Osteocyte (in vitro differentiated cells): ENCODE results near the gene KRTAP10-12. TPM values are rescaled to one million over a fixed set of nuclear protein-coding genes. Genes with fewer than 3 reads are reported as not detected.

Experiments
- DNase-seq: peaks from one replicate; pipeline ENCODE4 v3.0.0; 2021; ENCODE audit warnings: mixed read lengths; ENCODE audit not compliant: unreplicated experiment; ENCODE audit errors: extremely low spot score
- H3K27ac Mint-ChIP-seq: one replicate; pipeline ENCODE4 v1.8.0; 2021; ENCODE audit warnings: mild to moderate bottlenecking, mixed read lengths; ENCODE audit not compliant: unreplicated experiment
- H3K27me3 Mint-ChIP-seq: one replicate; pipeline ENCODE4 v1.8.0; 2021; ENCODE audit warnings: mixed read lengths; ENCODE audit not compliant: unreplicated experiment
- H3K36me3 Mint-ChIP-seq: one replicate; pipeline ENCODE4 v1.8.0; 2021; ENCODE audit warnings: mixed read lengths; ENCODE audit not compliant: unreplicated experiment
- H3K4me1 Mint-ChIP-seq: one replicate; pipeline ENCODE4 v1.8.0; 2021; ENCODE audit warnings: mixed read lengths; ENCODE audit not compliant: unreplicated experiment
- H3K4me3 Mint-ChIP-seq: one replicate; pipeline ENCODE4 v1.8.0; 2021; ENCODE audit warnings: mild to moderate bottlenecking, moderate library complexity, mixed read lengths; ENCODE audit not compliant: unreplicated experiment
- H3K9me3 Mint-ChIP-seq: one replicate; pipeline ENCODE4 v1.8.0; 2021; ENCODE audit warnings: mixed read lengths; ENCODE audit not compliant: unreplicated experiment
- CTCF ChIP-seq: fragments of 200-600 bp; sonication (generic); IDR thresholded peaks from 2 replicates; pipeline ENCODE4 v1.5.0; 2021; ENCODE audit warnings: antibody characterized with exemption, mild to moderate bottlenecking, moderate library complexity
- total RNA-seq: library from RNA; stranded (reverse); gene quantifications from 2 replicates; pipeline ENCODE4 v1.2.1, GENCODE V29; 2021

Gene KRTAP10-12
- total RNA-seq, 1 donor from 2014 or later = not detected

DNA sequence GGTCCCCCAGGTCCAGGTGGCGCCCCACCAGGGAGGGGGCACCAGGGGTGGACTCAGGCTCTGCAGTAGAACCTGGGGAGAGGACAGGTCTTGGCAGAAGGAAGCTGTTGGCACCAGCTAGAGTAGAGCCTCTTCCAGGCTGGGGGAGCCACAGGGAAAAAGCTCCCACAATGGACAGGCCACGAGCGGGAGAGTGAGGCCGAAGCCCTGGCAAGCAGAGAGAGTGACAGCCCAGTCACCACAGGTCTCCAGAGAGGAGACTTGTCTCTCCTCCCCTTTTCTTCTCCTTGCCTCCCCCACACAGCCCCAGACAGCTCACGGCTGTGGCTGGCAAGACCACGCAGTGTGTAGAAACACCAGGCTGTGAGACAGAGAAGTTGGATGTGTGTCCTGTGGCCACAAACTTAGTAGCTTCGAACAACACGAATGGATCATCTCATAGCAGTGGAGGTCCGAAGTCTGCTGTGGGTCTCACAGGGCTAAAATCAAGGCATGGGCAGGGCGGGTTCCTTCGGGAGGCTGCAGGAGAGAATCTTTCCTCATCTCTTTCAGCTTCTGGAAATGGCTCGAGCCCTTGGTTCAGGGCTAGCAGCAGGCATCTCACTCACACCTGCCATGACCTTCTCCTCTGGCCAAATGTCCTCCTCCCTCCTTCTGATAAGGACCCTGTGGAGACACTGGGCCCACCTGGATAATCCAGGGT, 45.8 kb upstream of the KRTAP10-12 start:
- Mint-ChIP-seq H3K4me3 (no peak overlapping the region), H3K27ac (no peak overlapping the region), H3K4me1 (no peaks in the 10 kb centered on the region), H3K9me3 (peaks cover 4% of the 10 kb centered on the region), H3K36me3 (no peaks in the 10 kb centered on the region), H3K27me3 (peaks cover 6% of the 10 kb centered on the region)
- no peak for TF ChIP-seq CTCF
- peak; percentile 56 for DNase-seq

DNA sequence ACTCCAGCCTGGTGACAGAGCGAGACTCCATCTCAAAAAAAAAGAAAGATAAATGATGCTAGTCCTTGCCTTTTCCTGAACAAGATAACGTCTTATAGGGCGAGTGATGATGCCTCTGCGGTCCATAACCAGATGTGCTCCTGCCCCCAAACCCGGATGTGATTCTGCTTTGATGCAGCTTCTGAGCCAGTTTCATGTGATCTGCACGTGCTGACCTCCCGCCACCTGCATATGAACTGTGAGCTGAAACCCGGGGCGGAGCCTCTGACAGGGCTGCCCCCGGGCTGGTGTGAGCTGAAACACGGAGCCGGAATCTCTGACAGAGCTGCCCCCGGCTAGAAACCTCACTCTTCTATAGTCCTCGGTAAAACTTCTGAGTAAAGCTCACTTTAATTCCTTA, 43.8 kb upstream of the KRTAP10-12 start:
- DNase-seq = peak; percentile 75
- no peak for TF ChIP-seq CTCF
- Mint-ChIP-seq H3K27ac (no peak overlapping the region), H3K27me3 (no peaks in the 10 kb centered on the region), H3K36me3 (no peaks in the 10 kb centered on the region), H3K4me1 (no peaks in the 10 kb centered on the region), H3K9me3 (peaks cover 11% of the 10 kb centered on the region), H3K4me3 (no peak overlapping the region)

- Mint-ChIP-seq H3K9me3 (peaks cover 11% of the 10 kb centered on the region), H3K27me3 (peaks cover 5% of the 10 kb centered on the region), H3K27ac (no peak overlapping the region), H3K4me1 (no peaks in the 10 kb centered on the region), H3K4me3 (no peak overlapping the region), H3K36me3 (no peaks in the 10 kb centered on the region)
- no peak for TF ChIP-seq CTCF
- peak; percentile 80 for DNase-seq
Observed at GRCh38 chr21:44653656-44654575, 43.1 kb upstream of the KRTAP10-12 start.

GRCh38 chr21:44654576-44655175, 42.3 kb upstream of the KRTAP10-12 start, which contains the start of gene KRTAP12-4:
TSS of gene KRTAP12-4 (minus strand) at chr21:44654659. CDS start at chr21:44654614, 45 bp downstream.
- no peak for TF ChIP-seq CTCF
- peak; percentile 60 for DNase-seq
- no peak within 1 kb of the TSS for H3K27ac Mint-ChIP-seq
- peaks cover 8% of the 10 kb centered on the region for H3K27me3 Mint-ChIP-seq
- peaks cover 11% of the 10 kb centered on the region for H3K9me3 Mint-ChIP-seq
- no peaks in the 10 kb centered on the region for H3K36me3 Mint-ChIP-seq
- no peak within 1 kb of the TSS for H3K4me3 Mint-ChIP-seq
- no peaks in the 10 kb centered on the region for H3K4me1 Mint-ChIP-seq

GRCh38 chr21:44656868-44657267, 40.1 kb upstream of the KRTAP10-12 start:
- Mint-ChIP-seq H3K27ac (no peak overlapping the region), H3K27me3 (peaks cover 21% of the 10 kb centered on the region), H3K9me3 (peaks cover 11% of the 10 kb centered on the region), H3K4me3 (no peak overlapping the region), H3K4me1 (no peaks in the 10 kb centered on the region), H3K36me3 (no peaks in the 10 kb centered on the region)
- no peak for TF ChIP-seq CTCF
- DNase-seq = no peak
